HG03378 (cell line): ENCODE results near the gene TMEM26.
"Not testable (repeated sequence)": the region's sequence is repeated elsewhere in the genome, so short reads cannot be mapped to it uniquely, and the experiment has no call there.

ENCODE experiments used
- ATAC-seq: cut with Tn5 transposase; IDR thresholded peaks from one replicate; pipeline ENCODE4 v1.9.1; 2021; ENCODE audit warnings: mild to moderate bottlenecking, moderate library complexity; ENCODE audit not compliant: unreplicated experiment

Gene TMEM26

DNA sequence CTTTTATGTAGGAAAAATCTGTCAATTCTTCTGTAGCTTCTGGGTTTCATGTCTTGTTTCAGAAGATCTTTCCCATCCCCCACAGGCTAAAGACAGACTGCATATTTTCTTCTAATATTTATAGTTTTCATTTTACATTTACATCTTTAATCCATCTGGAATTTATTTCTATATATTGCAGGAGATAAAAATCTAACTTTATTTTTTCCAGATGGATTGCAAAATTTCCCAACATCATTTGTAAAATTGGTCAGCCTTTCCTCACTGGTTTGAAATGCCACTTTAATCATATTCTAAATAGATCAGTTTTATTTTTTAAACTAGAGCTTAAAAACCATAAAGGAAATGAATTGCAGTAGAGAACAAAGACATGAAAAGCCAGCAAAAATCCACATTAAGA, 46.9 kb downstream of the TMEM26 start:
- ATAC-seq: no peak

- no peak for ATAC-seq
These were observed 48.4 kb downstream of the TMEM26 start for GRCh38 chr10:61404751-61405150.

- no peak for ATAC-seq
These were observed 52.7 kb downstream of the TMEM26 start for GRCh38 chr10:61400524-61400923.

DNA sequence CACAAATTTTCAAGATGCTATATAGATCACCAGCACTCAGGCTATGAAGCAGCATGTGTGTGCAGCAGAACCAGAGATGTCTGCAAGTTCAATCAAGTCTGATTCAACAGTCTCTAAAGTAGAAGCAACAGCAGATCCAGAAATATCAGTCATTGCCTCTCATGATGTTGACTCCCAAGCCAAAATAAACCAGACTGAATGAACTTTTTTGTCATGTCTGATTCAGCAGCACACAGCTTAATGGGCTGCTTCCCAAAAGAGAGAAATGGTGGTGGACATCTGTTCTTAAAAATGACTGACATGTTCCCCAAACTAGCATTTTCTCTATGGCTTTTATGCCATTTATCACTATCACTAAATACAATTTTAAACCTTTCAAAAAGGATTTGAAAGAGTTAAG, 53.8 kb downstream of the TMEM26 start:
- ATAC-seq: no peak

DNA sequence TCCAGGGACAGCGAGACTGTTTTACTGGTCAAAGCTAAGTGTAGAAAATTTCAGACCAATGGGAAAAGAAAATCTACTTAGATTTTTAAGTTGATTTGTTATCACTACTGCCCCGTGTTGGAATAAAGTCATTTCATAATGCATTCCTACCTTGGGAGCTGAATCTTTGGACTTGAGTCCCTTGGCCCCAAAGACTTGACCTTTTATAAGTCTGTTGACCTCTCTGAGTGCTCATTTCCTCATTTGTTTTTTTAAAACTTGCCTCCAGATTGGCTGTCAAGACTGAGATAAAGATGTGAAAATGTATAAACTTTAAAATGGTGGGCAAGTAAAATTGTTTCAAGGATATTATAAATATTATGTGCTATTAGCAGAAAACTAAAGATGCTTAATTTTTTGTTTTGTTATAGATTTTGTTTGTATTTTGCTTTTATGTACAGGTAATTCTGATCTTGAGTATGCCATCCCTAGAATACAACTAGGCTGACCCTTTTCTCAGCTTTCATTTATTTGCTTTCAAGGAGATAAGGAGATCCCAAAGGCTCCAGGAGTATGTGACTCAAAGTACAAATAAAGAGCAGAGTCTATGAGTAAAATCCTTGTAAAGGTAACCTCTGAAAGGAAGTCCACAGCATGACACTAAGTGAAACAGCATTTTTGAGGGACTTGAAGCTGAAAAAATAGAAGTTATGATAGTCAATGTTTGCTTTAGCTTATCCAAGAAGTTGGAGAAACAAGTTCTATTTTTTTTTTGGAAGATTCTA, 54.6 kb downstream of the TMEM26 start:
- no peak for ATAC-seq

DNA sequence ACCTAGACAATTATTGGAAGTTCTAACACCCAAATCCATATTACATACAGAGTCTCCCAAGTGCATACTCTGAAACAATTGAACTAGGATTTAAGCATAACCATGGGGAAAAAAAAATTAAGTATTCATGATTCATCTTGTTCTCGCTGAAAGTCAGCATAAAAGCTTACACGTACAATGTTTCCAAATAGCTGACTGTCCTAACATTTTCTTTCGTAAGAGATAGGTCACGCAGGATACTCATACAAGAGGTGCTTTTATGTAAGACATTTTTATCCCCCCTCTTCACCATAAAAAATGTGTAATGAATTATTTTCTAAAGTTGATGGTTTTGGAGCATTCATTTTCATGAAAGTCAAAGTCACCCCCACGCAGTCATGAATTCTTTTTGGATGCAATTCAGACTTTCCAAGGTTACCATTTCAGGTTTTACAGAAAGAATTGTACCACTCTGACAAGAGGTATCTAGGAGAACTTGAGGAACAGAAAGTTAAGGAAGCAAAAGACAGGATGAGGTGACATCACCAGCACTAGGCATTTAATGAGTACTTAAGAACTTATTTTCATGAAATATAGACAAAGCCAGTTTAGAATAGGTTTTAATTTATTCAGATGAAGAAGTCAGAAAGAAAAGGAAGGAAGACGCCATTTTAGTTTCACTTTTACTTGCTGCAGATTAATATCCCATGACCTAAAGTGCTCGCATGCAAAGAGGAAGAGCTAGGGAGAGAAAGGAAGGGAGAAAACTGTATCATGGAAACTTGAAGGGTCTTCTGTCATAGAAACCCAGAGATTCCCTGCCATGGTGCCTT, 55.8 kb downstream of the TMEM26 start:
- peak; percentile 68 for ATAC-seq

GRCh38 chr10:61391281-61391680, 61.9 kb downstream of the TMEM26 start:
- peak; percentile 42 for ATAC-seq

- ATAC-seq: peak; percentile 87
These were observed 62.3 kb downstream of the TMEM26 start for GRCh38 chr10:61390851-61391250.

- no peak for ATAC-seq
These were observed 63.3 kb downstream of the TMEM26 start for GRCh38 chr10:61389887-61390286.

- ATAC-seq: not testable (repeated sequence)
These were observed 64.2 kb downstream of the TMEM26 start for GRCh38 chr10:61388986-61389385.

GRCh38 chr10:61385231-61386001, 67.8 kb downstream of the TMEM26 start:
- no peak for ATAC-seq

- not testable (repeated sequence) for ATAC-seq
These were observed 72.0 kb downstream of the TMEM26 start for GRCh38 chr10:61381153-61381552.

DNA sequence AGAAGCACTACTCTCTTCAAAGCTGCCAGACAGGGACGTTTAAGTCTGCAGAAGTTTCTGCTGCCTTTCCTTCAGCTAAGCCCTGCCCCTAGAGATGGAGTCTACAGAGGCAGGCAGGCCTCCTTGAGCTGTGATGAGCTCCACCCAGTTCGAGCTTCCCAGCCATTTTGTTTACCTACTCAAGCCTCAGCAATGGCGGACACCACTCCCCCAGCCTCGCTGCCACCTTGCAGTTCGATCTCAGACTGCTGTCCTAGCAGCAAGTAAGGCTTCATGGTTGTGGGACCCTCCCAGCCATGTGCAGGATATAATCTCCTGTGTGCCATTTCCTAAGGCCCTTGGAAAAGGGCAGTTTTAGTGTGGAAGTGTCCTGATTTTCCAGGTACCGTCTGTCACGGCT, 74.3 kb downstream of the TMEM26 start:
- no peak for ATAC-seq

- ATAC-seq: no peak
These were observed 76.2 kb downstream of the TMEM26 start for GRCh38 chr10:61376908-61377368.

GRCh38 chr10:61376377-61376776, 76.8 kb downstream of the TMEM26 start:
- no peak for ATAC-seq

GRCh38 chr10:61366365-61366764, 86.8 kb downstream of the TMEM26 start:
- no peak for ATAC-seq

- no peak for ATAC-seq
These were observed 88.6 kb downstream of the TMEM26 start for GRCh38 chr10:61364619-61365018.

- ATAC-seq: no peak
These were observed 90.2 kb downstream of the TMEM26 start for GRCh38 chr10:61363006-61363405.

DNA sequence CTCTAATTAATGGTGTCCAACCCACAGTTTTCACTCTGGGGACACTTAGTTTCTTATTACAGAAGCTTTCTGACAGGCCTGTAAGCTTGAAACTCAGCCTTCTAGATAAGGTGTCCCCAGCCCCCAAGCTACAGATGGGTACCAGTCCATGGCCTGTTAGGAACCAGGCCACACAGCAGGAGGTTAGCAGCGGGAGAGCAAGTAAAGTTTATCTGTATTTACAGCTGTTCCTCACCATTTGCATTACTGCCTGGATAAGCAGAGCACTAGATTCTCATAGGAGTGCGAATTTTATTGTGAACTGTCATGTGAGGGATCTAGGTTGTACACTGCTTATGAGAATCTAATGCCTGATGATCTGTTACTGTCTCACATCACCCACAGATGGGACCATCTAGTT, 93.7 kb downstream of the TMEM26 start:
- no peak for ATAC-seq

GRCh38 chr10:61357687-61358086, 95.5 kb downstream of the TMEM26 start:
- no peak for ATAC-seq
